ENCODE data around the gene PTTG2. TPM values are rescaled to one million over a fixed set of nuclear protein-coding genes. Genes with fewer than 3 reads are reported as not detected.

PTTG2 gene
- total and polyA plus RNA-seq, 4 donors: 0.28 TPM; not detected in 3

- Histone ChIP-seq H3K36me3 (ENCODE audit: control insufficient read depth, insufficient read depth, low read length) (no peaks in the 10 kb centered on the region), H3K4me3 (ENCODE audit: low read depth, low read length) (no peak overlapping the region), H3K27me3 (ENCODE audit: control insufficient read depth, insufficient read depth, low read length) (no peaks in the 10 kb centered on the region), H3K9me3 (ENCODE audit: control insufficient read depth, insufficient read depth, low read length) (no peaks in the 10 kb centered on the region), H3K27ac (ENCODE audit: low read depth, low read length) (no peak overlapping the region), H3K4me1 (ENCODE audit: control insufficient read depth, insufficient read depth, low read length) (no peaks in the 10 kb centered on the region)
- no peak for DNase-seq (ENCODE audit: low read depth in 4 of 6, low spot score in 6 of 6)
- WGBS (ENCODE audit: insufficient coverage): 96% methylated on average over 8 of the region's 8 CpGs
Measured at GRCh38 chr4:37934096-37934495, 26.1 kb upstream of the PTTG2 start.

- Histone ChIP-seq H3K36me3 (ENCODE audit: control insufficient read depth, insufficient read depth, low read length) (no peaks in the 10 kb centered on the region), H3K9me3 (ENCODE audit: control insufficient read depth, insufficient read depth, low read length) (no peaks in the 10 kb centered on the region), H3K4me3 (ENCODE audit: low read depth, low read length) (no peak overlapping the region), H3K27ac (ENCODE audit: low read depth, low read length) (no peak overlapping the region), H3K4me1 (ENCODE audit: control insufficient read depth, insufficient read depth, low read length) (no peaks in the 10 kb centered on the region), H3K27me3 (ENCODE audit: control insufficient read depth, insufficient read depth, low read length) (no peaks in the 10 kb centered on the region)
- DNase-seq (ENCODE audit: low read depth in 4 of 6, low spot score in 6 of 6): no peak
- WGBS (ENCODE audit: insufficient coverage): 80% methylated on average over 1 of the region's 3 CpGs
Measured at GRCh38 chr4:37934609-37935008, 25.6 kb upstream of the PTTG2 start.

DNA sequence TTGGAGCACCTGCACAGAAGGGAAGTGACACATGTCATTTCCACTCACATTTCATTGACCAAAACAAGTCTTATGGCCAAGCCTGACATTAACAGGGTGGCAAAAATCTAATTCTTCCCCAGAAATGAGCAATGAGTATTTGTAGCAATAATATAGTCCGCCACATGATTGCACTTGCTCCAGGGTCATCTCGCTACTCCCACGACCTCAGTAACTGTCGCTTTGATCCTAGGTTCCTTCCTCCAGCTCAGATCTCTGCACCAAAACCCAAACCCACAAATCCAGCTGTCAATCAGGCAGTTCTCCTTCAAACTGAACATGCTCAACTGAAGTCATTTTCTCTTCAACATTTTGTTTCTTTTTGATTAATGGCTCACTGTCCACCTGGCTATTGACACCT lies 25.2 kb upstream of the PTTG2 start:
- H3K27ac ChIP-seq (ENCODE audit: low read depth, low read length): no peak overlapping the region
- no peaks in the 10 kb centered on the region for H3K9me3 ChIP-seq (ENCODE audit: control insufficient read depth, insufficient read depth, low read length)
- no peak overlapping the region for H3K4me3 ChIP-seq (ENCODE audit: low read depth, low read length)
- no peak for DNase-seq (ENCODE audit: low read depth in 4 of 6, low spot score in 6 of 6)
- no peaks in the 10 kb centered on the region for H3K36me3 ChIP-seq (ENCODE audit: control insufficient read depth, insufficient read depth, low read length)
- H3K4me1 ChIP-seq (ENCODE audit: control insufficient read depth, insufficient read depth, low read length): no peaks in the 10 kb centered on the region
- no peaks in the 10 kb centered on the region for H3K27me3 ChIP-seq (ENCODE audit: control insufficient read depth, insufficient read depth, low read length)
- 75% methylated on average over 4 of the region's 4 CpGs for WGBS (ENCODE audit: insufficient coverage)

GRCh38 chr4:37936889-37937498 lies 23.2 kb upstream of the PTTG2 start:
- Histone ChIP-seq H3K36me3 (ENCODE audit: control insufficient read depth, insufficient read depth, low read length) (no peaks in the 10 kb centered on the region), H3K4me1 (ENCODE audit: control insufficient read depth, insufficient read depth, low read length) (no peaks in the 10 kb centered on the region), H3K27ac (ENCODE audit: low read depth, low read length) (no peak overlapping the region), H3K27me3 (ENCODE audit: control insufficient read depth, insufficient read depth, low read length) (no peaks in the 10 kb centered on the region), H3K4me3 (ENCODE audit: low read depth, low read length) (no peak overlapping the region), H3K9me3 (ENCODE audit: control insufficient read depth, insufficient read depth, low read length) (no peaks in the 10 kb centered on the region)
- WGBS (ENCODE audit: insufficient coverage): 30% methylated on average over 5 of the region's 7 CpGs
- DNase-seq (ENCODE audit: low read depth in 4 of 6, low spot score in 6 of 6): peak in 1 of 6 donors; percentile 49

DNA sequence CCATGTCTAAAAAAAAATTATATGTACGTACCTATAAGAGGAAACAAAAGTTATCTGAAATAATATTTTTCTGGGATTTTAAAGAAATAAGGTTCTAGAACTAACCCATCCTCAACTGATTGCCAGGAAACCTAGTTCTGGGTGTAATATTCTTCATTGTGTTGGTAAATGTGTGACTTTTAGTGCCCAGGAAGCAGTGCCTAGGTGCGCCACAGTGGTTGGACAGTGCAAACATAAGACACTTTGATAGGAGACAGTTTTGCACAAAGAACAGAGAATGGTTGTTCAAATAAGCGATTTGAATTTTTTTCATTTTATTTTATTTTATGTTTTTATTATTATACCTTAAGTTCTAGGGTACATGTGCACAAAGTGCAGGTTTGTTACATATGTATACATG lies 22.0 kb upstream of the PTTG2 start:
- DNase-seq (ENCODE audit: low read depth in 4 of 6, low spot score in 6 of 6): no peak
- WGBS (ENCODE audit: insufficient coverage): no CpG with 5 or more reads among the region's 3 CpGs
- H3K4me1 ChIP-seq (ENCODE audit: control insufficient read depth, insufficient read depth, low read length): no peaks in the 10 kb centered on the region
- no peaks in the 10 kb centered on the region for H3K36me3 ChIP-seq (ENCODE audit: control insufficient read depth, insufficient read depth, low read length)
- no peaks in the 10 kb centered on the region for H3K9me3 ChIP-seq (ENCODE audit: control insufficient read depth, insufficient read depth, low read length)
- H3K27ac ChIP-seq (ENCODE audit: low read depth, low read length): no peak overlapping the region
- no peaks in the 10 kb centered on the region for H3K27me3 ChIP-seq (ENCODE audit: control insufficient read depth, insufficient read depth, low read length)
- no peak overlapping the region for H3K4me3 ChIP-seq (ENCODE audit: low read depth, low read length)

DNA sequence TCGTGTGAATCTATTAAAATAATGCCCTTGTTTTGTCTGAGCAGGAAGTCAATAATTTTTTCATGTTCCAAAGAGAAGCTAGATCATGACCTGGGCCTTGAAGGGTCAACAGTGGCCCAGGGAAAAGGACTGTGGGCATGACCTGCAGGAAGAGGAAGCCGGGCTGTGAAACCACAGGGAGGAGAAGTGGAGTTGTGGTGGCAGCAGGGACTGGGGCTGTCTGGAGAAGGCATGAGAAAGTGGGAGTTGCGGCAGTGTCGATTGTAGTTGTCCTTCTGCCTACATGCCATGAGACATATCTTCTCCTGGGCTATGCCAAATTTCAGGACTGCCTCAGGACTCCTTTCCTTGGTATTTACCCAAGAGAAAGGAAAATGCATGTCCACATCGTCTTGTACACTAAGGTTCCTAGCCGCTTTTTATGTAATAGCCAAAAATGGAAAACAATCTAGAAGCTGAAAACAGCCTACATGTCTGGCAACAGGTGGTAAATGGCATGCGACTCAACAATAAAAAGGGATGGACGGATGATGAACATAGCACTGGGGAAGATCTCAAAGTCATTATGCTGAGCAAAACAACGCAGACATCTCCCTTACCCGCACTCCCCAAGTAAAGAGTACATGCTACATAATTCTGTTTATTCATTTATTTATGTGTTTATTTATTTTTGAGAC lies 13.6 kb upstream of the PTTG2 start:
- no peak for DNase-seq (ENCODE audit: low read depth in 4 of 6, low spot score in 6 of 6)
- H3K27ac ChIP-seq (ENCODE audit: low read depth, low read length): no peak overlapping the region
- 82% methylated on average over 3 of the region's 10 CpGs for WGBS (ENCODE audit: insufficient coverage)
- H3K36me3 ChIP-seq (ENCODE audit: control insufficient read depth, insufficient read depth, low read length): no peaks in the 10 kb centered on the region
- H3K27me3 ChIP-seq (ENCODE audit: control insufficient read depth, insufficient read depth, low read length): no peaks in the 10 kb centered on the region
- H3K4me1 ChIP-seq (ENCODE audit: control insufficient read depth, insufficient read depth, low read length): no peaks in the 10 kb centered on the region
- no peaks in the 10 kb centered on the region for H3K9me3 ChIP-seq (ENCODE audit: control insufficient read depth, insufficient read depth, low read length)
- H3K4me3 ChIP-seq (ENCODE audit: low read depth, low read length): no peak overlapping the region

- Histone ChIP-seq H3K27ac (ENCODE audit: low read depth, low read length) (no peak overlapping the region), H3K36me3 (ENCODE audit: control insufficient read depth, insufficient read depth, low read length) (no peaks in the 10 kb centered on the region), H3K4me1 (ENCODE audit: control insufficient read depth, insufficient read depth, low read length) (no peaks in the 10 kb centered on the region), H3K4me3 (ENCODE audit: low read depth, low read length) (no peak overlapping the region), H3K27me3 (ENCODE audit: control insufficient read depth, insufficient read depth, low read length) (no peaks in the 10 kb centered on the region), H3K9me3 (ENCODE audit: control insufficient read depth, insufficient read depth, low read length) (no peaks in the 10 kb centered on the region)
- no peak for DNase-seq (ENCODE audit: low read depth in 4 of 6, low spot score in 6 of 6)
- WGBS (ENCODE audit: insufficient coverage): no CpG with 5 or more reads among the region's 4 CpGs
Measured at GRCh38 chr4:37948542-37948941, 11.7 kb upstream of the PTTG2 start.

DNA sequence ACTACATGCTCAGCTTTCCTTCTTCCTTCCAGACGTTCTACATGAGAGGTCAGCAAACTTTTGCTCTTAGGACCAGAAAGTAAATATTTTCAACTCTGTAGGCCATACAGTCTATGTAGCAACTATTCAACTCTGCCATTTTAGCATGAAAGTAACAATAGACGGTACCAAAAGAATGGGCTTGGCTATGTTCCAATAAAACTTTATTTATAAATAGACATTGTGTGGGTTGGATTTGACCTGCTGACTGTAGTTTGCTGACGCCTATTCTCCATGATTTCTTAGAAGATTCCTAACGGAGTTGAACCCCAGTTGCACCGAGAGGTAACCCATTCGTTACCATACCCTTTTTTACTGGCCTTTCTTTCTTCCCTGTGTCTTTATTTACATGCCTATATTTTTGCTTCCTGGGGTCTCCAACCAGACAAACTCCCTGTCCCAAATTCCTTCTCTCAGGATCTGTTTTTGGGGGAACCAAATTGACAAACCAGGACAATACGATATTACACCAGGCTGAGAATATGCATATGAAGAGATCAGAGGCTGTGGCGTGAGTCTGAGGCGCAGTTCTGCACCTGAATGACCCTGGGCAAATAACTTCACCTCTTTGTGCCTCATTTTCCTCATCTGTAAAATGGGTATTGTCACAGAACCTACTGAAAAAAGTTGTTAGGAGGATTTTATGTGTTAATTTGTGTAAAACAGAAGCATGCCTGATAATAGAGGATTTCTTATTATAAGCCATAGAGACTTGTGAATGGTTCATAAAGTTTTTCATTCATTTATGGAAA lies 10.4 kb upstream of the PTTG2 start:
- Histone ChIP-seq H3K36me3 (ENCODE audit: control insufficient read depth, insufficient read depth, low read length) (no peaks in the 10 kb centered on the region), H3K27me3 (ENCODE audit: control insufficient read depth, insufficient read depth, low read length) (no peaks in the 10 kb centered on the region), H3K9me3 (ENCODE audit: control insufficient read depth, insufficient read depth, low read length) (no peaks in the 10 kb centered on the region), H3K4me1 (ENCODE audit: control insufficient read depth, insufficient read depth, low read length) (no peaks in the 10 kb centered on the region), H3K4me3 (ENCODE audit: low read depth, low read length) (no peak overlapping the region), H3K27ac (ENCODE audit: low read depth, low read length) (no peak overlapping the region)
- no peak for DNase-seq (ENCODE audit: low read depth in 4 of 6, low spot score in 6 of 6)
- 87% methylated on average over 3 of the region's 9 CpGs for WGBS (ENCODE audit: insufficient coverage)

DNA sequence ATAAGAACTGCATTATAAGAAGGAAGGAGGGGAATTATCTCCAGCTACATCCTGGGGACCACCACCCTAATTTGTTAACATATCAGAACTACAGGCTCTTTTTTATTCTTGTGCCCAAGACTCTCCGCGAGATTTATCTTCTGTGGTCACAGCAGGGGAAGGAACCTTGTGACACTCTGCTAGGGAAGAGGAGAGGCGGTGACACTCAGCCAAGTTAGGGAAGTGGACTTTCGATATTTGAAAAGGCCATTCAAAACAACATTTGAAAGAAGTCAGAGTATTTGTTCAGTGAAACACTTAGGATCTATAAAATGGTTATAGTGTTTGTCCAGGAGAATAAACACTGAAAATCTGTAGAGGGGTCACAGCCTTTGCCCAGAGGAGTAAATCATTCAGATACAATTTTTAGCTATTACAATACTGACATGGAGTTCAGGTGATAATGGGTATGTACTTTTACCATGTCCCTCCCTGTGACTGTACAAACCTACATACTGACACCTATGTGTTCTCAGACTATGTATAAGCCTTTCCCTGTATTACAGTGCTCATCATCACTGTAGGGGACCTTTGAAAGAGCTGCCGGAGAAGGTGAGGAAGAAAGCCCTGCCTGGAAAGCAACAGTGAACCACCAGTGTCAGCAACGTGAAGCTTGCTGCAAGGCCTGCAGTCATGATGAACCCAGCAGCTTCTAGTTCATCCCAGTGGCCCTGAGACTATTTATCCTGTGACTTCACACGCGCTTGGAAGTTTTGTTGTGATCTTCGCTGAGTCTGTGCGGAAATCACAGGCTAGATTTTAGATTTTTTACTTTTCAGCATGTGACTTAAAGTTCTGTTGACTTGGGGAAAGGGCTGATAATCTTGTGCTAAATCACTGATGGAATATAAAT lies 8.5 kb upstream of the PTTG2 start:
- Histone ChIP-seq H3K4me3 (ENCODE audit: low read depth, low read length) (no peak overlapping the region), H3K27me3 (ENCODE audit: control insufficient read depth, insufficient read depth, low read length) (no peaks in the 10 kb centered on the region), H3K27ac (ENCODE audit: low read depth, low read length) (no peak overlapping the region), H3K9me3 (ENCODE audit: control insufficient read depth, insufficient read depth, low read length) (no peaks in the 10 kb centered on the region), H3K36me3 (ENCODE audit: control insufficient read depth, insufficient read depth, low read length) (no peaks in the 10 kb centered on the region), H3K4me1 (ENCODE audit: control insufficient read depth, insufficient read depth, low read length) (no peaks in the 10 kb centered on the region)
- DNase-seq (ENCODE audit: low read depth in 4 of 6, low spot score in 6 of 6): no peak
- 80% methylated on average over 6 of the region's 10 CpGs for WGBS (ENCODE audit: insufficient coverage)

Data from spinal cord (tissue), 10 donors.